Pons (tissue), 1 donor: Measurements from ENCODE around the gene SEMA3E.

Experiments used
- DNase-seq: peaks from one replicate; pipeline ENCODE4 v3.0.0-alpha.2; 2016; ENCODE audit warnings: low spot score

SEMA3E gene

GRCh38 chr7:83347945-83348444, 300.9 kb downstream of the SEMA3E start:
- no peak for DNase-seq

GRCh38 chr7:83339907-83340306, 309.0 kb downstream of the SEMA3E start:
- no peak for DNase-seq

- no peak for DNase-seq
Measured at GRCh38 chr7:83338277-83338950, 310.5 kb downstream of the SEMA3E start.

GRCh38 chr7:83337050-83337449, 311.9 kb downstream of the SEMA3E start:
- no peak for DNase-seq

GRCh38 chr7:83326223-83326622, 322.7 kb downstream of the SEMA3E start:
- no peak for DNase-seq

GRCh38 chr7:83325083-83325482, 323.9 kb downstream of the SEMA3E start:
- DNase-seq = no peak

GRCh38 chr7:83324596-83324995, 324.3 kb downstream of the SEMA3E start:
- no peak for DNase-seq

- no peak for DNase-seq
Measured at GRCh38 chr7:83321011-83321410, 327.9 kb downstream of the SEMA3E start.

- no peak for DNase-seq
Measured at GRCh38 chr7:83313931-83314330, 335.0 kb downstream of the SEMA3E start.
